Measurements from ENCODE around the gene NFAT5. TPM values are rescaled to one million over a fixed set of nuclear protein-coding genes. Genes with fewer than 3 reads are reported as not detected.
"Not testable (repeated sequence)": the region's sequence is repeated elsewhere in the genome, so short reads cannot be mapped to it uniquely, and the experiment has no call there.

NFAT5 gene
- total RNA-seq, 1 donor from 2014 or later: 41.0 TPM

DNA sequence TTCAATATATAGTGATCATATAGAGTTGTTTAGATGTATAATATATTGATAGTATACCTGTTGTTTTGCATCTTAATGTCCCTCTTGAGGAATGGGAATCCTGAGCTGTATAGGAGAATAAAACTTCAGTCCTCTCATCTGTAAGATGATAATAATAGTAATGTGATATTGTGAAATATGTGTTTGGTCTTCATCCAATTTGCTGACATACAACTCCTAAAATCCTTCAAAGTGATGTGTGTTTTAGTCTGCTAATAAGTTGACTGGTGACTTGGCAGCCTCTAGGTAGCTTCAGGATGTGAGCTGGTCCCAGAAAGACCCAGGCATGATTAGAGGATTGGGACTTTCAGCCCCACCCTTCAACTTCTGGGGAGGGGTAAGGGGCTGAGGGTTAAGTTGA is 22.8 kb upstream of the NFAT5 start:
- no peak for DNase-seq (ENCODE audit: low spot score)
- Mint-ChIP-seq H3K9me3 (ENCODE audit: low read depth) (no peaks in the 10 kb centered on the region), H3K4me3 (ENCODE audit: unreplicated experiment) (no peak overlapping the region), H3K36me3 (ENCODE audit: low read depth) (no peaks in the 10 kb centered on the region), H3K4me1 (ENCODE audit: low read depth) (no peaks in the 10 kb centered on the region), H3K27ac (ENCODE audit: unreplicated experiment) (no peak overlapping the region), H3K27me3 (ENCODE audit: low read depth) (no peaks in the 10 kb centered on the region)
- TF ChIP-seq CTCF (IDR thresholded peaks at IDR 0.05): no peak

DNA sequence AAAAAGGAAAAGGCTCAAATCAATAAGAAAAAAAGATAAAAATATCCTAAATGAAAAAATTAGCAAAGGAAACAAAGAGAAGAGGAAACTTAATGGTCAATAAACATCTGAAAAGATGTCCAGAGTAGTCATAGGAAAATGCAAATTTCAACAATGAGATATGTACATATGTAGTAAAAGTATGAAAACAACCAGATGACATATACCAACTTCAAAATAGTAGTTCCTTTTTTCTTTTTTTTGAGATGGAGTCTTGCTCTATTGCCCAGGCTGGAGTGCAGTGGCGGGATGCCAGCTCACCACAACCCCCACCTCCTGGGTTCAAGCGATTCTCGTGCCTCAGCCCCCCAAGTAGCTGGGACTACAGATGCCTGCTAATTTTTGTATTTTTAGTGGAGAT is 21.7 kb upstream of the NFAT5 start:
- no peak for TF ChIP-seq CTCF (IDR thresholded peaks at IDR 0.05)
- Mint-ChIP-seq H3K4me3 (ENCODE audit: unreplicated experiment) (no peak overlapping the region), H3K27ac (ENCODE audit: unreplicated experiment) (no peak overlapping the region), H3K27me3 (ENCODE audit: low read depth) (no peaks in the 10 kb centered on the region), H3K36me3 (ENCODE audit: low read depth) (no peaks in the 10 kb centered on the region), H3K4me1 (ENCODE audit: low read depth) (no peaks in the 10 kb centered on the region), H3K9me3 (ENCODE audit: low read depth) (no peaks in the 10 kb centered on the region)
- DNase-seq (ENCODE audit: low spot score): no peak

DNA sequence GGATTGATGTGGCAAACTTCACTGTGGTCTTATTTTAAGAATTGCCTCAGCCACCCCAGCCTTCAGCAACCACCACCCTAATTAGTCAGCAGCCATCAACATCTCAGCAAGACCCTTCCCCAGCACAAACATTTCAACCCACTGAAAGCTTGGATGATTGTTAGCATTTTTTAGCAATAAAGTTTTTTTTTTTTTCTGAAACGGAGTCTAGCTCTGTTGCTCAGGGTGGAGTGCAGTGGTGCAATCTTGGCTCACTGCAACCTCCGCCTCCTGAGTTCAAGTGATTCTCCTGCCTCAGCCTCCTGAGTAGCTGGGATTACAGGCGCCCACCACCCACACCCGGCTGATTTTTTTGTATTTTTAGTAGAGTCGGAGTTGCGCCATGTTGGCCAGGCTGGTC is 19.1 kb upstream of the NFAT5 start:
- not testable (repeated sequence) for H3K4me1 Mint-ChIP-seq (ENCODE audit: low read depth); H3K36me3 Mint-ChIP-seq (ENCODE audit: low read depth)

GRCh38 chr16:69553332-69553731 is 12.4 kb upstream of the NFAT5 start:
- H3K27ac Mint-ChIP-seq (ENCODE audit: unreplicated experiment): no peak overlapping the region
- H3K4me1 Mint-ChIP-seq (ENCODE audit: low read depth): no peaks in the 10 kb centered on the region
- H3K4me3 Mint-ChIP-seq (ENCODE audit: unreplicated experiment): no peak overlapping the region
- H3K9me3 Mint-ChIP-seq (ENCODE audit: low read depth): peaks cover 2% of the 10 kb centered on the region
- no peak for DNase-seq (ENCODE audit: low spot score)
- H3K27me3 Mint-ChIP-seq (ENCODE audit: low read depth): no peaks in the 10 kb centered on the region
- TF ChIP-seq CTCF (IDR thresholded peaks at IDR 0.05): no peak
- H3K36me3 Mint-ChIP-seq (ENCODE audit: low read depth): peaks cover 2% of the 10 kb centered on the region

More for the DNA sequence above, 19.1 kb upstream of the NFAT5 start:
- H3K27me3 Mint-ChIP-seq (ENCODE audit: low read depth); H3K9me3 Mint-ChIP-seq (ENCODE audit: low read depth); H3K27ac Mint-ChIP-seq (ENCODE audit: unreplicated experiment); DNase-seq (ENCODE audit: low spot score); H3K4me3 Mint-ChIP-seq (ENCODE audit: unreplicated experiment): not testable (repeated sequence)

GRCh38 chr16:69554495-69554894 is 11.3 kb upstream of the NFAT5 start:
- Mint-ChIP-seq H3K9me3 (ENCODE audit: low read depth) (peaks cover 2% of the 10 kb centered on the region), H3K4me3 (ENCODE audit: unreplicated experiment) (no peak overlapping the region), H3K27me3 (ENCODE audit: low read depth) (no peaks in the 10 kb centered on the region), H3K27ac (ENCODE audit: unreplicated experiment) (no peak overlapping the region), H3K4me1 (ENCODE audit: low read depth) (no peaks in the 10 kb centered on the region), H3K36me3 (ENCODE audit: low read depth) (peaks cover 2% of the 10 kb centered on the region)
- no peak for TF ChIP-seq CTCF (IDR thresholded peaks at IDR 0.05)
- no peak for DNase-seq (ENCODE audit: low spot score)

DNA sequence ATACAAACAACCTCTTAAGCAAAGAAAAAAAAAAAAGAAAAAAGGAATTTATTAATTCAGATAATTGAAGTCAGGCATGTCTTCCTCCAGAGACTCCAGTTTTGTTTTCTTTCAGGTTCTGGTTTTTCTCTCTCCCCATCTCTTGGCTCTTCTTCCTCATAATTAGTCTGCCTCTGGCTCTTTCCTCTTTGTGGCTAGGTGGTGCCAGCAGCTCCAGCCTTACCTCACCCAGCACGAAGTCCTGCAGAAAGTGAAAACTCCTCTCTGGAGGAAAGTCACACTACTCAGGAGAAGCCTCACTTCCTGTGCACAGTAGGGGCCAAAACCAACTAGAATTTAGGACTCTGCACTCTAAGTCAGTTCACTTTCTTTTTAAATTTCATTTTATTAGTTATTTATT is 10.3 kb upstream of the NFAT5 start:
- Mint-ChIP-seq H3K36me3 (ENCODE audit: low read depth) (peaks cover 2% of the 10 kb centered on the region), H3K4me3 (ENCODE audit: unreplicated experiment) (no peak overlapping the region), H3K27ac (ENCODE audit: unreplicated experiment) (no peak overlapping the region), H3K9me3 (ENCODE audit: low read depth) (peaks cover 2% of the 10 kb centered on the region), H3K4me1 (ENCODE audit: low read depth) (no peaks in the 10 kb centered on the region), H3K27me3 (ENCODE audit: low read depth) (no peaks in the 10 kb centered on the region)
- TF ChIP-seq CTCF (IDR thresholded peaks at IDR 0.05): no peak
- no peak for DNase-seq (ENCODE audit: low spot score)
